ENCODE results near the gene NUDT3.
"Not testable (repeated sequence)": the region's sequence is repeated elsewhere in the genome, so short reads cannot be mapped to it uniquely, and the experiment has no call there.

DNA sequence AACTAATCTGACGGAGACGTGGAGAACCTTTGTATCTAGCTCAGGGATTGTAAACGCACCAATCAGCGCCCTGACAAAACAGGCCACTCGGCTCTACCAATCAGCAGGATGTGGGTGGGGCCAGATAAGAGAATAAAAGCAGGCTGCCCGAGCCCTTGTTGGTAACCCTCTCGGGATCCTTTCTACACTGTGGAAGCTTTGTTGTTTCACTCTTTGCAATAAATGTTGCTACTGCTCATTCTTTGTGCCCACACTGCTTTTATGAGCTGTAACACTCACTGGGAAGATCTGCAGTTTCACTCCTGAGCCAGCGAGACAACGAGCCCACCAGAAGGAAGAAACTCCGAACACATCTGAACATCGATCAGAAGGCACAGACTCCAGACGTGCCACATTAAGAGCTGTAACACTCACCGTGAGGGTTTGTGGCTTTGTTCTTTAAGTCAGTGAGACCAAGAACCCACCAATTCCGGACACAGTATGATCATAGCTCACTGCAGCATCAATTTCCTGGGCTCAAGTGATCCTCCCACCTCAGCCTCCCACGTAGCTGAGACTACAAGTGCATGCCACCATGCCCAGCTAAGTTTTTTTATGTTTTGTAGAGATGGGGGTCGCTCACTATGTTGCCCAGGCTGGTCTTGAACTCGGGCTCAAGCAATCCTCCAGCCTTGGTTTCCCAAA lies 122.7 kb downstream of the NUDT3 start:
- TF ChIP-seq, protein P1, sequence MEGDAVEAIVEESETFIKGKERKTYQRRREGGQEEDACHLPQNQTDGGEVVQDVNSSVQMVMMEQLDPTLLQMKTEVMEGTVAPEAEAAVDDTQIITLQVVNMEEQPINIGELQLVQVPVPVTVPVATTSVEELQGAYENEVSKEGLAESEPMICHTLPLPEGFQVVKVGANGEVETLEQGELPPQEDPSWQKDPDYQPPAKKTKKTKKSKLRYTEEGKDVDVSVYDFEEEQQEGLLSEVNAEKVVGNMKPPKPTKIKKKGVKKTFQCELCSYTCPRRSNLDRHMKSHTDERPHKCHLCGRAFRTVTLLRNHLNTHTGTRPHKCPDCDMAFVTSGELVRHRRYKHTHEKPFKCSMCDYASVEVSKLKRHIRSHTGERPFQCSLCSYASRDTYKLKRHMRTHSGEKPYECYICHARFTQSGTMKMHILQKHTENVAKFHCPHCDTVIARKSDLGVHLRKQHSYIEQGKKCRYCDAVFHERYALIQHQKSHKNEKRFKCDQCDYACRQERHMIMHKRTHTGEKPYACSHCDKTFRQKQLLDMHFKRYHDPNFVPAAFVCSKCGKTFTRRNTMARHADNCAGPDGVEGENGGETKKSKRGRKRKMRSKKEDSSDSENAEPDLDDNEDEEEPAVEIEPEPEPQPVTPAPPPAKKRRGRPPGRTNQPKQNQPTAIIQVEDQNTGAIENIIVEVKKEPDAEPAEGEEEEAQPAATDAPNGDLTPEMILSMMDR (IDR thresholded peaks at IDR 0.05), result not testable (repeated sequence)
- TF ChIP-seq POLR2A (IDR thresholded peaks at IDR 0.05), result not testable (repeated sequence)
